HL-60/S4 treated with phorbol 12-myristate 13-acetate at 8.2 ng/mL for 4 days and 3 days (cell line): ENCODE results near the gene SNIP1.
"Not testable (repeated sequence)": the region's sequence is repeated elsewhere in the genome, so short reads cannot be mapped to it uniquely, and the experiment has no call there.

Experiments
- in situ Hi-C: fragments of 300-500 bp; cut with MboI; formaldehyde crosslinking; loops from 2 replicates; pipeline ENCODE4 v1.15.0; 2022; ENCODE audit warnings: low sequenced_read_pairs

The SNIP1 gene

DNA sequence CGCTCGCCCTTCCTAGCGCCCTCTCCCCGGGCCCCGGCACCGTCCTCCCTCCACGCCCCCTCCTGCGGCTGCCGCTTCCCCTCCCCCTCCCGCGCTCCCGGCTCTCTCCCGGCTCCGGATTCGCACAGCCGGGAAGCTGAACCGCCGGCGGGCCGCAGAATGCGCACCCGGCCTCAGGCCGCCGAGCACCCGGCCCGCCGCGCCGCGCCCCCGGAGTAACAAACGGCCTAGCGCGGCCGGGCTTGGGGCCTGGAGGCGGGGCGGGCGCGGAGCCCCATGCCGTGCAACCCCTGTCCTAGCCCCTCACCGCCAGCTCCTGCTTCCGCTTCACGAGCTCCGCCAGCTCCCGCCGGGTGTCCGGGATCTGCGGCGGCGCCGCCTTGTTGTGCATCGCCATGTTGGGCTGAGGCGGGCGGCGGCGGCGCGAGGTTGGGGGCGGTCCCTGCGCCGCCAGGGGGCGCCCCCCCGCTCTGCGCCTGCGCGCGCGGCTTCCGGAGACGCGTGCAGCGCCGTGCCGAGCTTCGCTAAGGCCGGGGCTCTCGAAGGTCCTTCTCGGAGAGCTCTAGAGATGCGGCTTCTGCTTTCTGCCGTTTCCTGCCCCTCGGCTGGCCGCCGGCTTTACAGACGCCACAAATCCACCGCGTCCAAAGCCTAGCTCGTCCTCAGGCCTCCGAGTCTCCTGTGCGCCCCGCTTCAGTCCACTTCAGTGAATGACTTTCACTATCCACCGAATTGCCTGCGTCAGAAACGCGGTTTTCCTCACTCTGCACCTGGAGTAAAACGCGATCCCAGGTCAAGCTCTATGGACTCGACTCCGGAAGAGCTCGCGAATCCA is 39.5 kb downstream of the SNIP1 start, which contains the start of gene MEAF6:
Gene MEAF6, minus strand, starts transcription at position 417 of the 835 bp plus-strand sequence. Its CDS starts 20 bp downstream, at position 397.
- in situ Hi-C loops: no loop called here

- in situ Hi-C loops: no loop called here
Measured at GRCh38 chr1:37513795-37514349, 40.2 kb downstream of the SNIP1 start.

DNA sequence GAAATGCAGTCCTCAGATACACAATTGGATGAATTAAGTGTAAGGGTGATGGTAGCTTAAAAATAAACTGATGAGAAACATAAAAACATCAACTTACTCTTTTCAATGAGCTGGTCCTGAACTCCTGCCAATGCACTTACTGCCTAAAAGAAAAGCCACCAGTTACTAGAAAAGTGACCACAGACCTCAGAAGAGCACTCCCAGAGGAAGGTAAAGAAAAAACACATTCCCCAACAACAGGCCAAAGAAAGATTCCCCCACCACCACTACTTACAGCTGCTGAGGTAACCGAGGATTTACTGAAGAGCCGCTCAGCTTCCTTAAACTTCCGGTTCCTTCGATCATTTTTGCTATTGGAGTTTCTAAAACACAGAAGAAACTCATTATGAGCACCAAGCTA is 44.9 kb downstream of the SNIP1 start:
- in situ Hi-C loops: no loop called here

DNA sequence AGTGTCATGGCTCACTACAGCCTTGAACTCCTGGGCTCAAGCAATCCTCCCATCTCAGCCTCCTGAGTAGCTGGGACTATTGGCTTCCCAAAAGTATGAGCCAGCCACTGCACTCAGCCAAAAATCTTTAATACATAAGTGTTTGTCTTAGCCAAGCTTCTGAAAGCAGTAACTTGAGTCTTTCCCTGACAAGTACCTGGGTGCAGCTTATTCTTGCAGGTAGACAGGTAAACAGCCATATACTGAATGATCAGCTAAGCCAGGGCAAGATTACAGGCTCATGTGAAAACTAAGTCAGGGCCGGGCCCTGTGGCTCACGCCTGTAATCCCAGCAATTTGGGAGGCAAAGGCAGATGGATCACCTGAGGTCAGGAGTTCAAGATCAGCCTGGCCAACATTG is 47.4 kb downstream of the SNIP1 start:
- in situ Hi-C loops: no loop called here

- in situ Hi-C loops: not testable (repeated sequence)
Measured at GRCh38 chr1:37502791-37503190, 51.3 kb downstream of the SNIP1 start.

- in situ Hi-C loops: no loop called here
Measured at GRCh38 chr1:37502104-37502503, 52.0 kb downstream of the SNIP1 start.

DNA sequence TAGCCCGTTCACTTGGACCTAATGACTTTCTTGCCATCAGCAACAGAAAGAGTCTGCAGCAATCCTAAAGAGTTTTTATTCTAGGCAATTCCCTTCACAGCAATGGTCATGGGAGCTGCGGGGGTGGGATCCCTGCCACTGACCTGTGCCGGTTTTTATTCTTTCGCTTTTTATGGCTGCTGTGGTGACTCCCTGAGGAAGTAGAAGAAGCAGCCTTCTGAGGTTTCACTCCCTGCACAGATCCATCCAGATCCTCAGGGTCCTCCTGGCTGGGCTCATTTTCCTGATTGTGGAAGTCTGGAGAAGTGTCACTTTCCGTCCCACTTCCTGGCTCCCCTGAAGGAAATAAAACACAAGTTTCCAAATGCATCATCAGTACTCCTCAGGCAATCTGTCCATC is 52.4 kb downstream of the SNIP1 start:
- in situ Hi-C loops: no loop called here

DNA sequence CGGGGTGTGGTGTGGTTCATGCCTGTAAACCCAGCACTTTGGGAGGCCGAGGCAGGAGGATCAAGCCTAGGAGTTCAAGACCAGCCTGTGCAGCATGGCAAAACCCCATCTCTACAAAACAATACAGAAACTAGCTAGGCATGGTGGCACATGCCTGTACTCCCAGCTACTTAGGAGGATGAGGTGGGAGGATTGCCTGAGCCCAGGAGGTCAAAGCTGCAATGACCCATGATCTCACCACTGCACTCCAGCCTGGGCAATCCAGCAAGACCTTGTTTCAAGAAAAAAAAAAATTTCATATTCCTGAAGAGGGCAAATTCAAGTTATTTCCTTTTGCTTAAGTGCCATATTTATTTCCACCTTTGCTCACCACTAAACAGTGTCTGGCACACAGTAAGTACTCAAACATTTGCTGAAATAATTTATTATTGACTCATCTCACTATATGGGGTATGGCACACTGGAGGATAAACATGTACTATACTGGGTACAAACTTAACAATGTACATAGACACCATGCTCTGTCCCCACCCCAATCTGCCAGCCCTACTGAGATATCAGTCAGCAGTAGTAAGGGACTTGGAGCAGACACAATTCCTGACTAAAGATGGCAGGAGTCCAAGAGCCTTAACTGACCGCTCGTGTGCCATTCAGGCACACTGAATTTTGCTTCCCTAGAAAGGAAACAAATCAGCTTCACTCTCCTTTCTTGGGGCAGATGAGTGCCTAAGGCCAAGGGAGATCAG is 55.0 kb downstream of the SNIP1 start:
- in situ Hi-C loops: no loop called here

GRCh38 chr1:37497832-37498231 is 56.3 kb downstream of the SNIP1 start:
- in situ Hi-C loops: no loop called here

- in situ Hi-C loops: no loop called here
Measured at GRCh38 chr1:37495875-37496274, 58.2 kb downstream of the SNIP1 start.

DNA sequence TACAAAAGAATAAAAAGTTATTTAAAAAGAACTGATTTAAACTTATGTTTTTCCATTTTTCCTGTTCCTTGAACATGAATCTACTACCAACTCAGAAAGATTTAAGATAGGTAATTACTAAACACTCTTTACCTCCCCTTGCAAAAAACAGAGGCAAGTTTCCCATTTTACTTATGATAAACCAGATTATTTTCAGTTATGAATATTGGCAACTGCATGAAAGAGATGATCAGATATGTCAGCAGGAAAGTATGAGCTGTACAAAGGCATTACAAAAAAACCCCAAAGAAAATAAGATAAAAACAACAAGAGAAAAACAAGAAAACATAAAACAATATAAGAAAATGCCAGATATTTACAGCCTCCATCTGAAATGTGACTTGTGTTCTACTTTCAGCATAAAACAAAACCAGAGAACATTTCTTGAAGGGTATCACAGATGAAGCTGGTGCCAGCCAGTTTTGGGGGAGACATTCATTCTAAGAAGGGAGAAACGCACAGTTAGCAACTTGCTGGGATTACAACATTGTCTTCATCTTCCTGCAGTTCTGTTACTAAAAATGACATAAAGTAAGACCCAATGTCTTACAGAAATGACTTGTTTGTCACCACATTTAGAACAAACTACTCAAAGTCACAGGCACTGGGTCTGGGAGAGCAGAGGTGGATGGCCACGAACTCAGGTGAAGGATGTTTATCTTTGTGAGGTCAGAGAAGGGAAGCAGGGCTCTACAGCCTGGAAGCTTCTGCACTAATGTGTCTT is 60.6 kb downstream of the SNIP1 start:
- in situ Hi-C loops: no loop called here

GRCh38 chr1:37487619-37487984 is 66.5 kb downstream of the SNIP1 start:
- in situ Hi-C loops: no loop called here

DNA sequence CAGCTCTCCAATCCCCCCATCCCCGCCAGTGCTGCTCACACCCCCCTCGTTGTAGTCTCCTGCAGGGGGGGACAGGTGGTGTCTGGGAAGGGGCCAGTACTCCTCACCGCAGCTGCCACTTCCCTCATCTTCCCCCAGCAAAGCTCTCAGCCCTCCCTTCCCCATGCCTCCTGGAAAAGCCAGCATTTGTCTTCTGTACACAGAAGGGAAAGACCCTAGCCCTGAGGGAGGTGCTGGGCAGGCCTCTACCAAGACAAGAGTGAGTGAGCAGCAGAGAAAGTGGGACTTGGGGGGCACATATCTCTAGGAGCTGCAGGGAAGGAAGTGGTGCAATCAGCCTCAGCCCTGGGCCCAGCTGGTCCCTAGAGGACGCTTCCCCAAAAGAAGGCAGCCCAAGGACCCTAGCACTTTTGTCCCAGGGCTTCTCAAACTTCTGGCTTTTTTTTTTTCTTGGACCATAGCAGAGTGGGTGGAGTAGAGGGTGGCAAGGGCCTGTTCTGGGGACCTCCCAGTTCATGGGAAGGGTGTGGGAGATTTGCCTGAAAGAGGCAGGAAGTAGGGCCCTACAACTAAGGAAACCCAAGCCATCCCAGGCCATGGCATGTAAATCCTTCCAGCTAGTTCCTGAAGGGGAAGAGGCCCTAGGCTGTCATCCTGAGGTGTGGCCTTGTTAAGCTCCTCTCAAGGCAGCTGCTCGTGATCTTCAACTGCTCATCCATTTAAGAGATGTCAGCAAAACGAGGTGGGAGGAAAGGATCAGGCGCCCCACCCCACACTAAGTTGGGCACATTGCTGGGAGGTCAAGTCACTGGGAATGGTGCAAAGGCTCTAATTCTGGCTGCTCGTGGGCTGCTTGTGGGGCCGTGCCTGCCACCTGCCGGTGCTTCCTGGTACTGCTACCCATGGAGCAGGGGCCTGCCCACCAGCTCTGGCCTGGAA is 67.1 kb downstream of the SNIP1 start:
- in situ Hi-C loops: no loop called here

GRCh38 chr1:37485902-37486679 is 68.0 kb downstream of the SNIP1 start:
- in situ Hi-C loops: no loop called here
